Measurements from ENCODE around the gene ZNF813. TPM values are rescaled to one million over a fixed set of nuclear protein-coding genes. Genes with fewer than 3 reads are reported as not detected.
"Not testable (repeated sequence)": the region's sequence is repeated elsewhere in the genome, so short reads cannot be mapped to it uniquely, and the experiment has no call there.

Gene ZNF813
- total RNA-seq = 3.9 TPM
- 1 to 10 TPM; 2.2 to 3.6 (median 2.6) TPM for polyA plus RNA-seq (ENCODE audit: insufficient read depth in 1 of 8, insufficient read length in 8 of 8, low replicate concordance in 1 of 8)
- long read RNA-seq, donor 1 = 0 reads
- long read RNA-seq, donor 2 = 0 reads
- long read RNA-seq, donor 3, full-length matches to known transcripts = 2 of 2 reads
- long read RNA-seq, donor 3, partial matches to known transcripts = 0 of 2 reads
- long read RNA-seq, donor 3, other reads (novel, unspliced or antisense) = 0 of 2 reads
- long read RNA-seq, donor 4 = 0 reads
- long read RNA-seq, donor 5 = 0 reads
- long read RNA-seq, donor 6, full-length matches to known transcripts = 1 of 1 reads
- long read RNA-seq, donor 6, partial matches to known transcripts = 0 of 1 reads
- long read RNA-seq, donor 6, other reads (novel, unspliced or antisense) = 0 of 1 reads
- long read RNA-seq, donor 7, full-length matches to known transcripts = 1 of 1 reads
- long read RNA-seq, donor 7, partial matches to known transcripts = 0 of 1 reads
- long read RNA-seq, donor 7, other reads (novel, unspliced or antisense) = 0 of 1 reads
- long read RNA-seq, donor 8 = 0 reads
- long read RNA-seq, donor 9, full-length matches to known transcripts = 1 of 1 reads
- long read RNA-seq, donor 9, partial matches to known transcripts = 0 of 1 reads
- long read RNA-seq, donor 9, other reads (novel, unspliced or antisense) = 0 of 1 reads
- long read RNA-seq, donor 10, full-length matches to known transcripts = 1 of 1 reads
- long read RNA-seq, donor 10, partial matches to known transcripts = 0 of 1 reads
- long read RNA-seq, donor 10, other reads (novel, unspliced or antisense) = 0 of 1 reads
- long read RNA-seq, donor 11 = 0 reads

GRCh38 chr19:53467485-53468262 is at the start of gene ZNF813:
ZNF813 (plus strand) TSS chr19:53467733; CDS start chr19:53483823, 16,090 bp downstream.
- peak; percentile 93 for DNase-seq
- WGBS (ENCODE audit: insufficient coverage) = 0% methylated on average over 18 of the region's 55 CpGs
- H3K4me1 ChIP-seq (ENCODE audit: control insufficient read depth, insufficient read depth, low read length) = peaks cover 11% of the 10 kb centered on the region
- peak within 1 kb of the TSS; percentile 72 for H3K4me3 ChIP-seq (ENCODE audit: low read length)
- peak within 1 kb of the TSS; percentile 72 for H3K27ac ChIP-seq (ENCODE audit: low read length)
- H3K27me3 ChIP-seq (ENCODE audit: control insufficient read depth, insufficient read depth, low read length) = peaks cover 8% of the 10 kb centered on the region
- no peaks in the 10 kb centered on the region for H3K36me3 ChIP-seq (ENCODE audit: control insufficient read depth, insufficient read depth, low read length)
- peaks cover 3% of the 10 kb centered on the region for H3K9me3 ChIP-seq (replicated peaks; ENCODE audit: control insufficient read depth, low read depth, low read length)

- not testable (repeated sequence) for H3K4me3 ChIP-seq (ENCODE audit: low read length); H3K36me3 ChIP-seq (ENCODE audit: control insufficient read depth, insufficient read depth, low read length); DNase-seq; H3K4me1 ChIP-seq (ENCODE audit: control insufficient read depth, insufficient read depth, low read length); H3K27ac ChIP-seq (ENCODE audit: low read length); H3K9me3 ChIP-seq (replicated peaks; ENCODE audit: control insufficient read depth, low read depth, low read length); H3K27me3 ChIP-seq (ENCODE audit: control insufficient read depth, insufficient read depth, low read length)
- 50% methylated on average over 1 of the region's 11 CpGs for WGBS (ENCODE audit: insufficient coverage)
These were observed 46.8 kb upstream of the ZNF813 start for GRCh38 chr19:53420520-53421315.

GRCh38 chr19:53422551-53422950 is 45.0 kb upstream of the ZNF813 start:
- no peaks in the 10 kb centered on the region for H3K27me3 ChIP-seq (ENCODE audit: control insufficient read depth, insufficient read depth, low read length)
- no peaks in the 10 kb centered on the region for H3K9me3 ChIP-seq (replicated peaks; ENCODE audit: control insufficient read depth, low read depth, low read length)
- no peak for DNase-seq
- H3K4me1 ChIP-seq (ENCODE audit: control insufficient read depth, insufficient read depth, low read length) = no peaks in the 10 kb centered on the region
- no peaks in the 10 kb centered on the region for H3K36me3 ChIP-seq (ENCODE audit: control insufficient read depth, insufficient read depth, low read length)
- no peak overlapping the region for H3K27ac ChIP-seq (ENCODE audit: low read length)
- H3K4me3 ChIP-seq (ENCODE audit: low read length) = no peak overlapping the region
- WGBS (ENCODE audit: insufficient coverage) = 100% methylated on average over 1 of the region's 5 CpGs

- not testable (repeated sequence) for H3K36me3 ChIP-seq (ENCODE audit: control insufficient read depth, insufficient read depth, low read length); H3K4me1 ChIP-seq (ENCODE audit: control insufficient read depth, insufficient read depth, low read length); H3K9me3 ChIP-seq (replicated peaks; ENCODE audit: control insufficient read depth, low read depth, low read length); H3K4me3 ChIP-seq (ENCODE audit: low read length); DNase-seq; H3K27me3 ChIP-seq (ENCODE audit: control insufficient read depth, insufficient read depth, low read length); H3K27ac ChIP-seq (ENCODE audit: low read length)
- WGBS (ENCODE audit: insufficient coverage) = no CpG with 5 or more reads among the region's 13 CpGs
These were observed 44.5 kb upstream of the ZNF813 start for GRCh38 chr19:53423074-53423473.

DNA sequence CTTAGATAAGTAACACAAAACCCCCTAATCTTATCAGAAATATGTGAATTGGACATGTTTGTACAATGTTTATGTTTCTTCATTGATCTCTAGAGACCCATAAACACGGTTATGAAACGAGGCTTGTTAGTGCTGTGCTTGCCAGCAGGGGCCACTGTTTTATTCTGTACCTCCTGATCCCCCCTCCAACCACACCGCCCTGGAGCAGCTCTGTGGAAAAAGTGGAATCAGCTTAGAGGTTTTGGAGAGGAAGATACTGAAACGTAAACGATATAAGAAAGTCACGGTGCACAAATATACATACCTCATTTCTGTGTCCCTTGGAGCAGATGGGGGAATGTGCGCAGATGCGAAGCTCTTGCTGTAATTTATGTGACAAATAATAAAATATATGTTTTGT is 43.9 kb upstream of the ZNF813 start:
- H3K9me3 ChIP-seq (replicated peaks; ENCODE audit: control insufficient read depth, low read depth, low read length); H3K27ac ChIP-seq (ENCODE audit: low read length); H3K27me3 ChIP-seq (ENCODE audit: control insufficient read depth, insufficient read depth, low read length); H3K36me3 ChIP-seq (ENCODE audit: control insufficient read depth, insufficient read depth, low read length); H3K4me1 ChIP-seq (ENCODE audit: control insufficient read depth, insufficient read depth, low read length); H3K4me3 ChIP-seq (ENCODE audit: low read length): not testable (repeated sequence)
- DNase-seq = peak; percentile 51
- no CpG with 5 or more reads among the region's 8 CpGs for WGBS (ENCODE audit: insufficient coverage)

- Histone ChIP-seq H3K27me3 (ENCODE audit: control insufficient read depth, insufficient read depth, low read length) (no peaks in the 10 kb centered on the region), H3K9me3 (replicated peaks; ENCODE audit: control insufficient read depth, low read depth, low read length) (no peaks in the 10 kb centered on the region), H3K4me3 (ENCODE audit: low read length) (no peak overlapping the region), H3K27ac (ENCODE audit: low read length) (no peak overlapping the region), H3K36me3 (ENCODE audit: control insufficient read depth, insufficient read depth, low read length) (no peaks in the 10 kb centered on the region), H3K4me1 (ENCODE audit: control insufficient read depth, insufficient read depth, low read length) (no peaks in the 10 kb centered on the region)
- DNase-seq = peak; percentile 79
- 32% methylated on average over 3 of the region's 9 CpGs for WGBS (ENCODE audit: insufficient coverage)
These were observed 42.5 kb upstream of the ZNF813 start for GRCh38 chr19:53424968-53425597.

DNA sequence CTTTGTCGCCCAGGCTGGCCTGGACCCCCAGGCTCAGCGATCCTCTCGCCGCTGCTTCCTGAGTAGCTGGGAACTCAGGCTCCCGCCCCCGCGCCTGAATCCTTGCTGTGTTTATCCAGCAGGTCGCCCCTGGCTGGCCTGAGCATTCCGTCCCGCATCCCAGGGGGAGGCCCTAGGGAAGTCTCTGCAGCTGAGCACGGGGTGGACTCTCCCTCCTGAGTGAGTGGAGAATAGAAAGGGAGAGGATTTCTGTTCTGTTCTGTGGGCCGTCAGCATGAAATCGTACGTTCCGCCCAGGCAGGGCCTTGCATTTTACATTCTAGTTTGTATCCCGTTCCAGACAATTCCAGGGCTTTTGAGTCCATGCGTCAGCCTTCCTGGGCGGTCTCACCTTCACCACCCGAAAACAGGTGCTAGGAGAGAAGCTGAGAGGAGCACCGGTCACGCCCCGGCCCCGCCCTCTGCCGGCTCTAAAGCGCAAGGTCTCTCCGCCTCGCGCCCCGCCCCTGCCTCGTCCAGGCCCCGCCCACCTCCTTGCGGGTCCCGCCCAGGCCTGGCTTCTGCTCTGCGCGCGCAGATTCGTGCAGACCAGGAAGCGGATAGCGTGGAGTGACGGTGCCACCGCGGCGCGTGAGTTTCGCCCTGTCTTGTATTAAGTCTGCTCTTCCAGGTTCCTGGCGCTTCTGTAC is 36.0 kb upstream of the ZNF813 start, which contains the start of gene ZNF761:
Gene ZNF761 (plus strand): TSS at position 586 of the 689 bp plus-strand sequence. CDS start 15,285 bp downstream, outside the sequence.
- Histone ChIP-seq H3K36me3 (ENCODE audit: control insufficient read depth, insufficient read depth, low read length) (peaks cover 6% of the 10 kb centered on the region), H3K4me3 (ENCODE audit: low read length) (peak within 1 kb of the TSS; percentile 78), H3K9me3 (replicated peaks; ENCODE audit: control insufficient read depth, low read depth, low read length) (no peaks in the 10 kb centered on the region), H3K27ac (ENCODE audit: low read length) (peak within 1 kb of the TSS; percentile 51), H3K4me1 (ENCODE audit: control insufficient read depth, insufficient read depth, low read length) (peaks cover 6% of the 10 kb centered on the region), H3K27me3 (ENCODE audit: control insufficient read depth, insufficient read depth, low read length) (no peaks in the 10 kb centered on the region)
- DNase-seq = peak; percentile 93
- whole genome bisulfite sequencing (ENCODE audit: insufficient coverage) = 0% methylated on average over 45 of the region's 46 CpGs

DNA sequence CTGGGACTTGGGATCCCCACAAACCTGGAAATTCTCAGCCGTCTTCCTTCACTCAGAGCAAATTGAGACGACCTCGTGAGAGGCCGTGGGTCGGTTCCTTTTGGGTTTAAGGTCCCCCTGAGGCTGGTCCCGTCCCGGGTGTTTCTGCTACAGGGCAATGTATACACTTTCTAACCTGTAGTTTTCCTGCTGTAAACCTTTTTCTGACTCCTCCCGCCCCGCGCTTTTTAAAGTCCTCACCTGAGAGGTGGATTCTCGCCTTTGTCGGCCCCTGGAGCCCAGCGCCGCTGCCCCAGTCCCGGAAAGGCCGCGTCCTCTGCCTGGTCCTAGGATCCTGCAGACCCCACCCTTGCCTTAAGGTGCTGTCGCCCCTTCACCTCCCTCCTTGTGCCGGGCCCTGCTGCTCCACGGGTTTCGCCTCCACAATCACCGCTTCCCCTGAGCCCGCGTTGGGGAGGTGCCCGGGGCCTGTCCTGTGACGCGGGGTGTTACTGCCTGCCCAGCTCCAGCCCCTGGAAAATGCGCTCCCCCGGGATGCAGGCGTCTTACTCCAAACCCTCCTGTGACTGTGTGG is 35.4 kb upstream of the ZNF813 start:
- 0% methylated on average over 20 of the region's 30 CpGs for WGBS (ENCODE audit: insufficient coverage)
- Histone ChIP-seq H3K4me3 (ENCODE audit: low read length) (peak overlapping the region; percentile 78), H3K27ac (ENCODE audit: low read length) (peak overlapping the region; percentile 51), H3K36me3 (ENCODE audit: control insufficient read depth, insufficient read depth, low read length) (peaks cover 6% of the 10 kb centered on the region), H3K4me1 (ENCODE audit: control insufficient read depth, insufficient read depth, low read length) (peaks cover 6% of the 10 kb centered on the region), H3K9me3 (replicated peaks; ENCODE audit: control insufficient read depth, low read depth, low read length) (no peaks in the 10 kb centered on the region), H3K27me3 (ENCODE audit: control insufficient read depth, insufficient read depth, low read length) (no peaks in the 10 kb centered on the region)
- peak; percentile 5 for DNase-seq
